Fibroblast of lung (primary cell): ENCODE measurements around the gene SLC35F5. TPM values are rescaled to one million over a fixed set of nuclear protein-coding genes. Genes with fewer than 3 reads are reported as not detected.
"Not testable (repeated sequence)": the region's sequence is repeated elsewhere in the genome, so short reads cannot be mapped to it uniquely, and the experiment has no call there.

Experiments
- DNase-seq, 2 donors: peaks; one replicate each; pipeline versions ENCODE4 v3.0.0 to v3.0.0-alpha.2; 2010; ENCODE audit warnings: low read depth in 2 of 2
- H2AFZ ChIP-seq: 2 replicates; pipeline ENCODE4 v1.5.1; 2012; ENCODE audit warnings: low read length, control low read depth, inconsistent platforms
- H3K27ac ChIP-seq: 2 replicates; pipeline ENCODE4 v1.5.1; 2011; ENCODE audit warnings: low read length, control low read depth; ENCODE audit not compliant: insufficient read depth
- H3K27me3 ChIP-seq: 2 replicates; pipeline ENCODE4 v1.5.1; 2011; ENCODE audit warnings: mild to moderate bottlenecking, low read length; ENCODE audit not compliant: control insufficient read depth, insufficient read depth
- H3K36me3 ChIP-seq: 2 replicates; pipeline ENCODE4 v1.5.1; 2011; ENCODE audit warnings: low read length; ENCODE audit not compliant: control insufficient read depth, insufficient read depth
- H3K4me1 ChIP-seq: 2 replicates; pipeline ENCODE4 v1.5.1; 2011; ENCODE audit warnings: low read length; ENCODE audit not compliant: control insufficient read depth, insufficient read depth; ENCODE audit errors: extremely low read depth
- H3K4me2 ChIP-seq: 2 replicates; pipeline ENCODE4 v1.5.1; 2011; ENCODE audit warnings: low read length, control low read depth; ENCODE audit not compliant: insufficient read depth; ENCODE audit errors: extremely low read depth
- H3K4me3 ChIP-seq, 4 experiments: fragments of 200-600 bp in 1 of 4; sonication (generic) in 1 of 4; replicated peaks in 1 of 4; 2 replicates each; pipeline ENCODE4 v1.5.1; 2011 to 2016; ENCODE audit warnings: low read length in 4 of 4, low read depth in 3 of 4, mild to moderate bottlenecking in 3 of 4, control low read depth in 2 of 4, inconsistent platforms in 1 of 4, mixed read lengths in 1 of 4; ENCODE audit not compliant: insufficient read depth in 1 of 4; ENCODE audit errors: control extremely low read depth in 1 of 4
- H3K79me2 ChIP-seq: 2 replicates; pipeline ENCODE4 v1.5.1; 2012; ENCODE audit warnings: mild to moderate bottlenecking, low read length, inconsistent platforms; ENCODE audit not compliant: control insufficient read depth, insufficient read depth
- H3K9ac ChIP-seq: 2 replicates; pipeline ENCODE4 v1.5.1; 2011; ENCODE audit warnings: mild to moderate bottlenecking, low read length, control low read depth; ENCODE audit not compliant: insufficient read depth
- H3K9me3 ChIP-seq: 2 replicates; pipeline ENCODE4 v1.5.1; 2012; ENCODE audit warnings: low read depth, low read length; ENCODE audit not compliant: control insufficient read depth, insufficient read depth
- H4K20me1 ChIP-seq: 2 replicates; pipeline ENCODE4 v1.5.1; 2011; ENCODE audit warnings: low read length; ENCODE audit not compliant: control insufficient read depth, insufficient read depth; ENCODE audit errors: extremely low read depth
- EZH2 ChIP-seq: IDR thresholded peaks from 2 replicates; pipeline ENCODE4 v1.5.1; 2012; ENCODE audit warnings: low read length, control low read depth, mild to moderate bottlenecking; ENCODE audit errors: missing control alignments
- polyA plus RNA-seq, 2 donors: library from polyadenylated mRNA; depleted of rRNA in 1 of 2; stranded (reverse) in 1 of 2; unstranded in 1 of 2; fragments of >200 nt; gene quantifications; 2 replicates each; pipeline ENCODE4 v1.2.1, GENCODE V29; 2011 to 2012; ENCODE audit warnings: missing spikeins in 1 of 2
- total RNA-seq: library from RNA; depleted of rRNA; stranded (reverse); fragments of >200 nt; gene quantifications from 2 replicates; pipeline ENCODE4 v1.2.1, GENCODE V29; 2014
- TF ChIP-seq, protein P1 (sequence below), 2 donors: IDR thresholded peaks in 1 of 2; conservative IDR thresholded peaks in 1 of 2; 1 replicate in 1 of 2; 2 replicates in 1 of 2; pipeline ENCODE4 v1.5.1; 2011 to 2012; ENCODE audit warnings: low read length in 2 of 2, control low read depth in 1 of 2, inconsistent platforms in 1 of 2, low read depth in 1 of 2, mild to moderate bottlenecking in 1 of 2

The SLC35F5 gene
- total and polyA plus RNA-seq, 2 donors (not counting 1 experiment from before 2014, with no cell fraction given): 86.1 to 245 TPM

DNA sequence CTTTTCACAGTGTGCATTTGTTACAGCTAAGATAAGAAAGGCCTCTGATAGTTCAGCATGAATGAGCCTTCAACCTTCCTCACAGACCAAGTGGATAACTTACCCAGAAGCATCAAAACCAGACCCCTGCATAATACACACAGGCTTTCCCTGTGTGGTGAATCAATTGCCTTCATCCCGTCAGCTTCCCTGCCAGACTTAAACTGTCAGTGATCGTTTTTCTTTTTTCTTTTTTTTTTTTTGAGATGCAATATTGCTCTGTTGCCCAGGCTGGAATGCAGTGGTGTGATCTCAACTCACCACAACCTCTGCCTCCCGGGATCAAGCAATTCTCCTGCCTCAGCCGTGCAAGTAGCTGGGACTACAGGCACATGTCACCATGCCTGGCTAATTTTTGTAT is 20.5 kb upstream of the SLC35F5 start:
- Histone ChIP-seq H3K4me1 (no peaks in the 10 kb centered on the region), H4K20me1 (no peaks in the 10 kb centered on the region), H2AFZ (no peak overlapping the region), H3K36me3 (no peaks in the 10 kb centered on the region), H3K9ac (no peak overlapping the region), H3K27ac (no peak overlapping the region), H3K27me3 (no peaks in the 10 kb centered on the region), H3K9me3 (no peaks in the 10 kb centered on the region), H3K4me2 (no peak overlapping the region), H3K4me3 (no peak overlapping the region), H3K79me2 (no peaks in the 10 kb centered on the region)
- DNase-seq: peak in 1 of 2 donors; percentile 19
- TF ChIP-seq EZH2: no peak
- TF ChIP-seq, protein P1, sequence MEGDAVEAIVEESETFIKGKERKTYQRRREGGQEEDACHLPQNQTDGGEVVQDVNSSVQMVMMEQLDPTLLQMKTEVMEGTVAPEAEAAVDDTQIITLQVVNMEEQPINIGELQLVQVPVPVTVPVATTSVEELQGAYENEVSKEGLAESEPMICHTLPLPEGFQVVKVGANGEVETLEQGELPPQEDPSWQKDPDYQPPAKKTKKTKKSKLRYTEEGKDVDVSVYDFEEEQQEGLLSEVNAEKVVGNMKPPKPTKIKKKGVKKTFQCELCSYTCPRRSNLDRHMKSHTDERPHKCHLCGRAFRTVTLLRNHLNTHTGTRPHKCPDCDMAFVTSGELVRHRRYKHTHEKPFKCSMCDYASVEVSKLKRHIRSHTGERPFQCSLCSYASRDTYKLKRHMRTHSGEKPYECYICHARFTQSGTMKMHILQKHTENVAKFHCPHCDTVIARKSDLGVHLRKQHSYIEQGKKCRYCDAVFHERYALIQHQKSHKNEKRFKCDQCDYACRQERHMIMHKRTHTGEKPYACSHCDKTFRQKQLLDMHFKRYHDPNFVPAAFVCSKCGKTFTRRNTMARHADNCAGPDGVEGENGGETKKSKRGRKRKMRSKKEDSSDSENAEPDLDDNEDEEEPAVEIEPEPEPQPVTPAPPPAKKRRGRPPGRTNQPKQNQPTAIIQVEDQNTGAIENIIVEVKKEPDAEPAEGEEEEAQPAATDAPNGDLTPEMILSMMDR (conservative IDR thresholded peaks at IDR 0.05 in 1 of 2, IDR thresholded peaks at IDR 0.05 in 1 of 2; ENCODE audit: low read depth in 1 of 2, low read length in 2 of 2): no peak

DNA sequence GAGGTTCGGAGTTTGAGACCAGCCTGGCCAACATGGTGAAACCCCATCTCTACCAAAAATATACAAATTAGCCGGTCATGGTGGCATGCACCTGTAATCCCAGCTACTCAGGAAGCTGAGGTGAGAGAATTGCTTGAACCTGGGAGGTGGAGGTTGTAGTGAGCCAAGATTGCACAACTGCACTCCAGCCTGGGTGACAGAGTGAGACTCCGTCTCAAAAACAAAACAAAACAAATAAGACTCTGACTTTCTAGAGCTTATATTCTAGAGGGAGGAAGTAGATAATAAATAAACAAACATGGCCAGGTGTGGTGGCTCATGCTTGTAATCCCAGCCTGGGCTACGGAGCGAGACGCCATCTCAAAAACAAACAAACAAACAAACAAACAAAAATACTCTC is 18.2 kb upstream of the SLC35F5 start:
- H3K4me1 ChIP-seq: not testable (repeated sequence)

DNA sequence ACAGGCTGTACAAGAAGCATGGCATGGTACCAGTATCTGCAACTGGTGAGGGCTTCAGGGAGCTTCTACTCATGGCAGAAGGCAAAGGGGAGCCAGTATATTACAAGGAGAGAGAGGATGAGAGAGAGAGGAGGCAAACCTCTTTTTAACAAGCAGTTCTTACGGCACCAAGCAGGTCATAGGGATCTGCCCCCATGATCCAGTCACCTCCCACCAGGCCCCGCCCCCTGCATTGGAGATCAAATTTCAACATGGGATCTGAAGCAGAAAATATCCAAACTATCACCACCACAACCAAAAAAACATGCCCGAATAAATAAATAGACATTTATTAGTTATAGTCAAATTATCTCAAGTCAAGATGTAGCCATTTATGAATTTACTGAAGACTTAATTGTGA is 14.5 kb upstream of the SLC35F5 start:
- DNase-seq: no peak
- no peaks in the 10 kb centered on the region for H4K20me1 ChIP-seq
- no peaks in the 10 kb centered on the region for H3K36me3 ChIP-seq
- no peaks in the 10 kb centered on the region for H3K27me3 ChIP-seq
- H3K79me2 ChIP-seq: no peaks in the 10 kb centered on the region
- H3K9ac ChIP-seq: no peak overlapping the region
- no peak overlapping the region for H3K4me3 ChIP-seq
- no peaks in the 10 kb centered on the region for H3K4me1 ChIP-seq
- H3K27ac ChIP-seq: no peak overlapping the region
- H3K9me3 ChIP-seq: no peaks in the 10 kb centered on the region
- H3K4me2 ChIP-seq: no peak overlapping the region
- TF ChIP-seq EZH2: no peak
- TF ChIP-seq, protein P1 (conservative IDR thresholded peaks at IDR 0.05 in 1 of 2, IDR thresholded peaks at IDR 0.05 in 1 of 2; ENCODE audit: low read depth in 1 of 2, low read length in 2 of 2): no peak
- H2AFZ ChIP-seq: no peak overlapping the region

More for the DNA sequence above, 18.2 kb upstream of the SLC35F5 start:
- H3K9me3 ChIP-seq, DNase-seq, H3K27me3 ChIP-seq, H2AFZ ChIP-seq, H3K4me2 ChIP-seq, H3K4me3 ChIP-seq, H3K79me2 ChIP-seq, H3K36me3 ChIP-seq, H3K9ac ChIP-seq, H4K20me1 ChIP-seq, H3K27ac ChIP-seq: not testable (repeated sequence)
